ENCODE measurements around the gene ZCCHC3.

Gene ZCCHC3

GRCh38 chr20:295804-296203 lies 1.6 kb upstream of the ZCCHC3 start:
- no peaks in the 10 kb centered on the region for H3K27me3 ChIP-seq (ENCODE audit: insufficient read depth, low read length, poor library complexity)
- H2BK5ac ChIP-seq (ENCODE audit: low read length) = no peak overlapping the region
- H3K4me1 ChIP-seq (ENCODE audit: control insufficient read depth, low read depth, low read length) = peaks cover 19% of the 10 kb centered on the region
- peak; percentile 55 for DNase-seq
- H3K27ac ChIP-seq (ENCODE audit: low read depth, low read length) = peak overlapping the region; percentile 25
- H3K4ac ChIP-seq (ENCODE audit: low read depth, low read length) = no peak overlapping the region
- H4K8ac ChIP-seq (ENCODE audit: low read depth, low read length) = no peak overlapping the region
- no peaks in the 10 kb centered on the region for H3K36me3 ChIP-seq (ENCODE audit: control insufficient read depth, insufficient read depth, low read length)
- peaks cover 7% of the 10 kb centered on the region for H3K79me1 ChIP-seq (ENCODE audit: low read length)
- H2BK15ac ChIP-seq (replicated peaks; ENCODE audit: low read depth) = no peak overlapping the region
- no peak overlapping the region for H3K9ac ChIP-seq (ENCODE audit: low read length)
- no peak overlapping the region for H3K4me2 ChIP-seq (ENCODE audit: low read length)
- H3K23ac ChIP-seq (ENCODE audit: low read length) = no peak overlapping the region
- no peak overlapping the region for H3K56ac ChIP-seq (ENCODE audit: low read length)
- peaks cover 18% of the 10 kb centered on the region for H3K79me2 ChIP-seq (ENCODE audit: control insufficient read depth, insufficient read depth, low read length)
- no CpG with 5 or more reads among the region's 4 CpGs for WGBS (ENCODE audit: extremely low coverage, insufficient coverage, low lambda C conversion rate)
- no peak overlapping the region for H3K18ac ChIP-seq (ENCODE audit: low read length)
- no peak overlapping the region for H3K4me3 ChIP-seq (ENCODE audit: low read length)
- H2AK5ac ChIP-seq (ENCODE audit: low read length) = no peak overlapping the region
- no peak overlapping the region for H4K5ac ChIP-seq (ENCODE audit: low read length)
- no peak overlapping the region for H2BK120ac ChIP-seq (ENCODE audit: low read depth, low read length)

- DNase-seq = peak; percentile 69
- no CpG with 5 or more reads among the region's 75 CpGs for WGBS (ENCODE audit: extremely low coverage, insufficient coverage, low lambda C conversion rate)
- H3K79me1 ChIP-seq (ENCODE audit: low read length) = peaks cover 7% of the 10 kb centered on the region
Measured at GRCh38 chr20:297925-298775, 780 bp downstream of the ZCCHC3 start.

GRCh38 chr20:298776-299391 lies 1.5 kb downstream of the ZCCHC3 start:
- DNase-seq = no peak
- Histone ChIP-seq H2BK15ac (replicated peaks; ENCODE audit: low read depth) (no peak overlapping the region), H3K18ac (ENCODE audit: low read length) (peak overlapping the region; percentile 89), H2BK120ac (ENCODE audit: low read depth, low read length) (no peak overlapping the region), H3K4me2 (ENCODE audit: low read length) (peak overlapping the region; percentile 94), H4K8ac (ENCODE audit: low read depth, low read length) (no peak overlapping the region), H3K79me2 (ENCODE audit: control insufficient read depth, insufficient read depth, low read length) (peaks cover 18% of the 10 kb centered on the region), H3K4me1 (ENCODE audit: control insufficient read depth, low read depth, low read length) (peaks cover 26% of the 10 kb centered on the region), H2BK5ac (ENCODE audit: low read length) (no peak overlapping the region), H3K36me3 (ENCODE audit: control insufficient read depth, insufficient read depth, low read length) (no peaks in the 10 kb centered on the region), H3K4me3 (ENCODE audit: low read length) (peak overlapping the region; percentile 91), H3K27me3 (ENCODE audit: insufficient read depth, low read length, poor library complexity) (no peaks in the 10 kb centered on the region), H3K79me1 (ENCODE audit: low read length) (peaks cover 7% of the 10 kb centered on the region), H3K56ac (ENCODE audit: low read length) (peak overlapping the region; percentile 98), H2AK5ac (ENCODE audit: low read length) (no peak overlapping the region), H4K5ac (ENCODE audit: low read length) (no peak overlapping the region), H3K23ac (ENCODE audit: low read length) (peak overlapping the region; percentile 52), H3K27ac (ENCODE audit: low read depth, low read length) (no peak overlapping the region), H3K9ac (ENCODE audit: low read length) (peak overlapping the region; percentile 97), H3K4ac (ENCODE audit: low read depth, low read length) (no peak overlapping the region)
- no CpG with 5 or more reads among the region's 15 CpGs for WGBS (ENCODE audit: extremely low coverage, insufficient coverage, low lambda C conversion rate)

More at GRCh38 chr20:297925-298775, 780 bp downstream of the ZCCHC3 start:
- Histone ChIP-seq H2BK120ac (ENCODE audit: low read depth, low read length) (no peak overlapping the region), H3K27ac (ENCODE audit: low read depth, low read length) (peak overlapping the region; percentile 85), H3K79me2 (ENCODE audit: control insufficient read depth, insufficient read depth, low read length) (peaks cover 18% of the 10 kb centered on the region), H3K9ac (ENCODE audit: low read length) (peak overlapping the region; percentile 97), H3K36me3 (ENCODE audit: control insufficient read depth, insufficient read depth, low read length) (no peaks in the 10 kb centered on the region), H2AK5ac (ENCODE audit: low read length) (peak overlapping the region; percentile 80), H4K5ac (ENCODE audit: low read length) (no peak overlapping the region), H3K4me1 (ENCODE audit: control insufficient read depth, low read depth, low read length) (peaks cover 26% of the 10 kb centered on the region), H3K56ac (ENCODE audit: low read length) (peak overlapping the region; percentile 98), H4K8ac (ENCODE audit: low read depth, low read length) (peak overlapping the region; percentile 30), H3K18ac (ENCODE audit: low read length) (peak overlapping the region; percentile 89), H2BK15ac (replicated peaks; ENCODE audit: low read depth) (no peak overlapping the region), H3K4me3 (ENCODE audit: low read length) (peak overlapping the region; percentile 91), H3K4me2 (ENCODE audit: low read length) (peak overlapping the region; percentile 94), H2BK5ac (ENCODE audit: low read length) (peak overlapping the region; percentile 27), H3K23ac (ENCODE audit: low read length) (peak overlapping the region; percentile 99), H3K27me3 (ENCODE audit: insufficient read depth, low read length, poor library complexity) (no peaks in the 10 kb centered on the region), H3K4ac (ENCODE audit: low read depth, low read length) (peak overlapping the region; percentile 46)

GRCh38 chr20:300345-300990 lies 3.1 kb downstream of the ZCCHC3 start:
- Histone ChIP-seq H3K27me3 (ENCODE audit: insufficient read depth, low read length, poor library complexity) (no peaks in the 10 kb centered on the region), H3K56ac (ENCODE audit: low read length) (peak overlapping the region; percentile 83), H4K5ac (ENCODE audit: low read length) (no peak overlapping the region), H2BK120ac (ENCODE audit: low read depth, low read length) (no peak overlapping the region), H3K4ac (ENCODE audit: low read depth, low read length) (peak overlapping the region; percentile 63), H3K79me1 (ENCODE audit: low read length) (peaks cover 7% of the 10 kb centered on the region), H2AK5ac (ENCODE audit: low read length) (peak overlapping the region; percentile 29), H3K36me3 (ENCODE audit: control insufficient read depth, insufficient read depth, low read length) (no peaks in the 10 kb centered on the region), H3K23ac (ENCODE audit: low read length) (no peak overlapping the region), H2BK15ac (replicated peaks; ENCODE audit: low read depth) (peak overlapping the region; percentile 86), H3K4me3 (ENCODE audit: low read length) (no peak overlapping the region), H3K4me2 (ENCODE audit: low read length) (peak overlapping the region; percentile 54), H4K8ac (ENCODE audit: low read depth, low read length) (no peak overlapping the region), H3K18ac (ENCODE audit: low read length) (peak overlapping the region; percentile 77), H2BK5ac (ENCODE audit: low read length) (peak overlapping the region; percentile 70), H3K4me1 (ENCODE audit: control insufficient read depth, low read depth, low read length) (peaks cover 26% of the 10 kb centered on the region), H3K79me2 (ENCODE audit: control insufficient read depth, insufficient read depth, low read length) (peaks cover 18% of the 10 kb centered on the region), H3K27ac (ENCODE audit: low read depth, low read length) (peak overlapping the region; percentile 58), H3K9ac (ENCODE audit: low read length) (peak overlapping the region; percentile 56)
- DNase-seq = peak; percentile 90
- no CpG with 5 or more reads among the region's 10 CpGs for WGBS (ENCODE audit: extremely low coverage, insufficient coverage, low lambda C conversion rate)

- H3K4ac ChIP-seq (ENCODE audit: low read depth, low read length) = no peak overlapping the region
- peak overlapping the region; percentile 64 for H3K18ac ChIP-seq (ENCODE audit: low read length)
Measured at GRCh38 chr20:301886-302848, 4.8 kb downstream of the ZCCHC3 start.

More at GRCh38 chr20:301886-302848, 4.8 kb downstream of the ZCCHC3 start:
- Histone ChIP-seq H3K9ac (ENCODE audit: low read length) (no peak overlapping the region), H4K8ac (ENCODE audit: low read depth, low read length) (no peak overlapping the region), H3K4me3 (ENCODE audit: low read length) (no peak overlapping the region), H2BK15ac (replicated peaks; ENCODE audit: low read depth) (peak overlapping the region; percentile 28), H3K23ac (ENCODE audit: low read length) (no peak overlapping the region), H3K4me2 (ENCODE audit: low read length) (no peak overlapping the region), H3K36me3 (ENCODE audit: control insufficient read depth, insufficient read depth, low read length) (no peaks in the 10 kb centered on the region), H3K27ac (ENCODE audit: low read depth, low read length) (no peak overlapping the region), H2BK5ac (ENCODE audit: low read length) (no peak overlapping the region), H3K27me3 (ENCODE audit: insufficient read depth, low read length, poor library complexity) (no peaks in the 10 kb centered on the region), H2BK120ac (ENCODE audit: low read depth, low read length) (peak overlapping the region; percentile 32), H3K79me1 (ENCODE audit: low read length) (peaks cover 7% of the 10 kb centered on the region), H3K4me1 (ENCODE audit: control insufficient read depth, low read depth, low read length) (peaks cover 24% of the 10 kb centered on the region), H4K5ac (ENCODE audit: low read length) (no peak overlapping the region), H3K56ac (ENCODE audit: low read length) (no peak overlapping the region), H2AK5ac (ENCODE audit: low read length) (no peak overlapping the region), H3K79me2 (ENCODE audit: control insufficient read depth, insufficient read depth, low read length) (peaks cover 18% of the 10 kb centered on the region)
- WGBS (ENCODE audit: extremely low coverage, insufficient coverage, low lambda C conversion rate) = no CpG with 5 or more reads among the region's 13 CpGs
- peak; percentile 77 for DNase-seq

Measured in mesendoderm (in vitro differentiated cells).